Uterus (tissue), 2 donors: ENCODE results near the gene SMPX.

Experiments used
- CTCF ChIP-seq, 4 experiments: fragments of 200-600 bp in 2 of 4; fragments of 450-650 bp in 2 of 4; sonication (generic) in 2 of 4; IDR thresholded peaks; one replicate each; pipeline ENCODE4 v1.5.1; 2016 to 2019; ENCODE audit warnings: antibody characterized with exemption in 4 of 4, mild to moderate bottlenecking in 2 of 4, moderate library complexity in 1 of 4
- POLR2A ChIP-seq, 2 donors: fragments of 450-650 bp; IDR thresholded peaks; one replicate each; pipeline ENCODE4 v1.6.1; 2016; ENCODE audit warnings: antibody characterized with exemption in 2 of 2, mild to moderate bottlenecking in 1 of 2, moderate library complexity in 1 of 2

- TF ChIP-seq CTCF (IDR thresholded peaks at IDR 0.05) = no peak
- TF ChIP-seq POLR2A (IDR thresholded peaks at IDR 0.05) = no peak
Observed at GRCh38 chrX:21715337-21715736, 42.6 kb downstream of the SMPX start.
